Right ventricle myocardium inferior (tissue), 1 donor: ENCODE results near the gene PSAPL1. TPM values are rescaled to one million over a fixed set of nuclear protein-coding genes. Genes with fewer than 3 reads are reported as not detected.
A peak's percentile ranks its signal among the peaks of the same experiment; 100 is the strongest.

Experiments
- ATAC-seq: fragments of 200-7000 bp; cut with Tn5 transposase; one replicate; pipeline ENCODE4 v1.9.1; 2020; ENCODE audit warnings: mild to moderate bottlenecking, moderate library complexity
- DNase-seq: peaks from one replicate; pipeline ENCODE4 v3.0.0; 2021; ENCODE audit errors: missing footprints
- intact Hi-C: fragments of 100-400 bp; cut with DNase I; formaldehyde crosslinking; loops from one replicate; pipeline ENCODE4 v1.11.0; 2022
- total RNA-seq: library from RNA; stranded (reverse); fragmentation: NEBNext Ultra II Directional; extraction: Animal tissue kit (Norgen Biotek cat#: 25700); gene quantifications from one replicate; pipeline ENCODE4 v1.2.1, GENCODE V29; 2021
- donor health status: DM: no; HTN: yes; CAD: no; lungs with severe emphysema.

The PSAPL1 gene
- total RNA-seq, 1 donor from 2014 or later: not detected

- ATAC-seq (no peak), DNase-seq (peak; percentile 67)
Measured at GRCh38 chr4:7434141-7434765, 477 bp downstream of the PSAPL1 start.

GRCh38 chr4:7433376-7434140, 1.2 kb downstream of the PSAPL1 start:
- ATAC-seq: no peak
- peak; percentile 41 for DNase-seq
- intact Hi-C loops: no loop called here

More at GRCh38 chr4:7434141-7434765, 477 bp downstream of the PSAPL1 start:
- intact Hi-C loops: no loop called here

- no peak for DNase-seq
- intact Hi-C loops: no loop called here
- ATAC-seq: no peak
Measured at GRCh38 chr4:7432531-7433375, 2.0 kb downstream of the PSAPL1 start.

- intact Hi-C loops: no loop called here
- ATAC-seq: no peak
- no peak for DNase-seq
Measured at GRCh38 chr4:7431696-7432530, 2.8 kb downstream of the PSAPL1 start.

- intact Hi-C loops: no loop called here
- DNase-seq: no peak
- no peak for ATAC-seq
Measured at GRCh38 chr4:7430965-7431695, 3.6 kb downstream of the PSAPL1 start.

- DNase-seq (no peak), ATAC-seq (no peak)
- intact Hi-C loops: no loop called here
Measured at GRCh38 chr4:7430368-7430964, 4.3 kb downstream of the PSAPL1 start.

- ATAC-seq (no peak), DNase-seq (peak; percentile 54)
- intact Hi-C loops: no loop called here
Measured at GRCh38 chr4:7429601-7430078, 5.1 kb downstream of the PSAPL1 start.

- intact Hi-C loops: no loop called here
- no peak for ATAC-seq
- peak; percentile 54 for DNase-seq
Measured at GRCh38 chr4:7429069-7429416, 5.7 kb downstream of the PSAPL1 start.

- intact Hi-C loops: no loop called here
- DNase-seq: peak; percentile 17
- no peak for ATAC-seq
Measured at GRCh38 chr4:7428261-7429068, 6.3 kb downstream of the PSAPL1 start.

- intact Hi-C loops: no loop called here
- ATAC-seq (no peak), DNase-seq (peak; percentile 54)
Measured at GRCh38 chr4:7427831-7428260, 6.9 kb downstream of the PSAPL1 start.

GRCh38 chr4:7427361-7427760, 7.4 kb downstream of the PSAPL1 start:
- no peak for ATAC-seq
- peak; percentile 44 for DNase-seq
- intact Hi-C loops: no loop called here

- intact Hi-C loops: no loop called here
- DNase-seq (peak; percentile 51), ATAC-seq (no peak)
Measured at GRCh38 chr4:7426525-7427171, 8.1 kb downstream of the PSAPL1 start.

GRCh38 chr4:7425591-7426468, 8.9 kb downstream of the PSAPL1 start:
- no peak for ATAC-seq
- intact Hi-C loops: no loop called here
- peak; percentile 63 for DNase-seq

- intact Hi-C loops: no loop called here
- ATAC-seq: no peak
- DNase-seq: peak; percentile 22
Measured at GRCh38 chr4:7425124-7425523, 9.6 kb downstream of the PSAPL1 start.

- intact Hi-C loops: no loop called here
- DNase-seq (peak; percentile 40), ATAC-seq (no peak)
Measured at GRCh38 chr4:7424553-7425111, 10.1 kb downstream of the PSAPL1 start.
